ENCODE data around the gene BCO1. TPM values are rescaled to one million over a fixed set of nuclear protein-coding genes. Genes with fewer than 3 reads are reported as not detected.

BCO1 gene
- total and polyA plus RNA-seq, 2 of the 4 experiments (the other 2 are of a cell fraction): not detected

GRCh38 chr16:81313701-81314602 lies 75.5 kb downstream of the BCO1 start:
- Histone ChIP-seq H2AK9ac (replicated peaks; ENCODE audit: low read depth, low read length, poor library complexity) (peak overlapping the region; percentile 61), H3K4me3 (ENCODE audit: insufficient read depth, low read depth, low read length) (peak overlapping the region; percentile 92), H2BK15ac (ENCODE audit: low read depth, low read length) (no peak overlapping the region), H3K36me3 (ENCODE audit: control insufficient read depth, insufficient read depth, low read length) (peaks cover 2% of the 10 kb centered on the region; the same call in 1 of the 2 replicates), H4K5ac (ENCODE audit: low read depth, low read length) (peak overlapping the region; percentile 83), H3K4ac (ENCODE audit: low read depth, low read length) (peak overlapping the region; percentile 81), H4K91ac (ENCODE audit: insufficient read depth, low read depth, low read length) (no peak overlapping the region), H2BK5ac (ENCODE audit: low read depth, low read length, poor library complexity, severe bottlenecking) (peak overlapping the region; percentile 69), H4K20me1 (ENCODE audit: insufficient read depth, low read length) (peaks cover 11% of the 10 kb centered on the region; the same call in 1 of the 2 replicates), H3K9ac (ENCODE audit: low read depth, low read length) (peak overlapping the region; percentile 86), H2AFZ (replicated peaks; ENCODE audit: low read length, poor library complexity) (peak overlapping the region; percentile 93), H3K56ac (ENCODE audit: extremely low read depth, insufficient read depth, low read length) (peak overlapping the region; percentile 76; the same call in 1 of the 2 replicates), H4K8ac (ENCODE audit: low read depth in 2 of 2, low read length in 2 of 2) (peak overlapping the region; percentile 43 to 95), H3K18ac (ENCODE audit: low read depth, low read length) (peak overlapping the region; percentile 43; the same call in 1 of the 2 replicates), H3K79me1 (ENCODE audit: low read depth in 1 of 2, low read length in 2 of 2) (peaks cover 33 to 53% of the 10 kb centered on the region in 2 experiments), H2BK120ac (ENCODE audit: low read depth, low read length) (no peak overlapping the region), H2BK20ac (ENCODE audit: low read depth, low read length) (no peak overlapping the region), H3K9me1 (ENCODE audit: insufficient read depth, low read length) (peaks cover 7% of the 10 kb centered on the region), H3K4me1 (ENCODE audit: control insufficient read depth, insufficient read depth, low read length) (peaks cover 8% of the 10 kb centered on the region), H3K14ac (replicated peaks; ENCODE audit: low read depth, low read length) (peak overlapping the region; percentile 83), H3K27me3 (ENCODE audit: control insufficient read depth, insufficient read depth, low read length) (no peaks in the 10 kb centered on the region), H3K23ac (ENCODE audit: low read depth, low read length) (0 out of 2 replicates have a peak overlapping the region, but pooled peaks have one; percentile 50), H2AK5ac (ENCODE audit: low read depth, low read length) (no peak overlapping the region), H3K9me3 (ENCODE audit: control insufficient read depth, insufficient read depth, low read length) (no peaks in the 10 kb centered on the region), H3K4me2 (ENCODE audit: low read depth, low read length) (peak overlapping the region; percentile 94), H3K27ac (ENCODE audit: insufficient read depth, low read length) (peak overlapping the region; percentile 71)
- POLR2A ChIA-PET (ENCODE audit: unreplicated experiment): no interaction called here
- CTCF ChIA-PET: interaction anchor here (1.0 kb wide), 1 partner anchor 364 kb away, joined by 3 read pairs; no protein-coding TSS in a partner anchor
- dilution Hi-C loops (cut with HindIII; ENCODE audit: low sequenced_read_pairs, unreplicated experiment) (no loop called here), intact Hi-C loops (cut with micrococcal nuclease) (loop anchor here (2.0 to 10.0 kb wide), 4 partner anchors 79 to 279 kb away; partner anchors contain the start of genes ATMIN, BCO1 and GCSH), in situ Hi-C loops (cut with MboI; ENCODE audit: low sequenced_read_pairs) (no loop called here)
- TF ChIP-seq CEBPB (IDR thresholded peaks at IDR 0.05; ENCODE audit: low read depth, low read length): no peak
- no peak for TF ChIP-seq NFE2L2 (IDR thresholded peaks at IDR 0.05; ENCODE audit: low read depth, low read length)
- TF ChIP-seq RAD21 (IDR thresholded peaks at IDR 0.05; ENCODE audit: low read length): no peak
- TF ChIP-seq MAFK (IDR thresholded peaks at IDR 0.05; ENCODE audit: low read depth, low read length): no peak
- no peak for TF ChIP-seq CTCF (conservative IDR thresholded peaks at IDR 0.05; ENCODE audit: low read depth, low read length)
- TF ChIP-seq FOS (IDR thresholded peaks at IDR 0.05; ENCODE audit: low read depth, low read length): no peak
- TF ChIP-seq POLR2A (IDR thresholded peaks at IDR 0.05; ENCODE audit: low read depth, low read length): no peak
- TF ChIP-seq RFX5 (IDR thresholded peaks at IDR 0.05; ENCODE audit: low read depth, low read length): no peak
- TF ChIP-seq SMC3 (IDR thresholded peaks at IDR 0.05; ENCODE audit: low read depth, low read length): no peak
- TF ChIP-seq MXI1 (IDR thresholded peaks at IDR 0.05; ENCODE audit: borderline replicate concordance, low read depth, low read length): no peak
- no peak for TF ChIP-seq BHLHE40 (IDR thresholded peaks at IDR 0.05; ENCODE audit: low read depth, low read length)
- BruUV-seq (replicated peaks): no TSS peak
- DNase-seq: no peak
- ATAC-seq (ENCODE audit: low read depth): peak; percentile 1; the same call in 1 of the 2 replicates
- WGBS, 2 experiments (ENCODE audit: extremely low coverage in 2 of 2, insufficient read length in 1 of 2): 0% methylated on average over 7 of the region's 16 CpGs; no CpG with 5 or more reads in 1 of the 2 experiments

All from IMR-90 (cell line).